Neural cell (in vitro differentiated cells): ENCODE results near the gene PGP. TPM values are rescaled to one million over a fixed set of nuclear protein-coding genes. Genes with fewer than 3 reads are reported as not detected.

ENCODE experiments used
- H2AFZ ChIP-seq: fragments of 200-600, 300-800 bp; sonication (generic), shearing (Covaris generic); 2 replicates; pipeline ENCODE4 v1.6.0; 2014; ENCODE audit warnings: low read depth, mild to moderate bottlenecking, antibody characterized with exemption, low read length, moderate library complexity
- H3F3A ChIP-seq: fragments of 200-600 bp; shearing (Covaris generic); 2 replicates; pipeline ENCODE4 v1.6.1; 2016; ENCODE audit warnings: mild to moderate bottlenecking, moderate library complexity, mixed read lengths, antibody characterized with exemption, low read length; ENCODE audit not compliant: insufficient read depth, poor library complexity, severe bottlenecking
- H3K27ac ChIP-seq: fragments of 200-600, 300-800 bp; sonication (generic), shearing (Covaris generic); 2 replicates; pipeline ENCODE4 v1.5.1; 2014; ENCODE audit warnings: mild to moderate bottlenecking, low read length, moderate library complexity
- H3K27me3 ChIP-seq: fragments of 300-800, 200-600 bp; sonication (generic), shearing (Covaris generic); 2 replicates; pipeline ENCODE4 v1.6.0; 2014; ENCODE audit warnings: mild to moderate bottlenecking, low read depth, low read length, moderate library complexity; ENCODE audit not compliant: insufficient read depth
- H3K36me3 ChIP-seq: fragments of 300-800, 200-600 bp; sonication (generic), shearing (Covaris generic); 2 replicates; pipeline ENCODE4 v1.5.1; 2014; ENCODE audit warnings: mild to moderate bottlenecking, antibody characterized with exemption, low read length, moderate library complexity; ENCODE audit not compliant: insufficient read depth
- H3K4me2 ChIP-seq: fragments of 300-800, 200-600 bp; sonication (generic), shearing (Covaris generic); 2 replicates; pipeline ENCODE4 v1.6.0; 2014; ENCODE audit warnings: mild to moderate bottlenecking, low read length
- H3K4me3 ChIP-seq: fragments of 300-800, 200-600 bp; sonication (generic), shearing (Covaris generic); 2 replicates; pipeline ENCODE4 v1.5.1; 2014; ENCODE audit warnings: mild to moderate bottlenecking, low read length, moderate library complexity
- H3K79me2 ChIP-seq: fragments of 200-600 bp; shearing (Covaris generic); replicated peaks from 2 replicates; pipeline ENCODE4 v1.6.0; 2014; ENCODE audit warnings: mild to moderate bottlenecking, low read length, moderate library complexity; ENCODE audit not compliant: insufficient read depth
- H3K9ac ChIP-seq: fragments of 300-800, 200-600 bp; sonication (generic), shearing (Covaris generic); 2 replicates; pipeline ENCODE4 v1.6.1; 2016; ENCODE audit warnings: mild to moderate bottlenecking, low read length, mixed read lengths
- H3K9me2 ChIP-seq: fragments of 200-600 bp; shearing (Covaris generic); 2 replicates; pipeline ENCODE4 v1.6.1; 2016; ENCODE audit warnings: mild to moderate bottlenecking, low read length, mixed read lengths; ENCODE audit not compliant: insufficient read depth
- H3K9me3 ChIP-seq: fragments of 200-600, 300-800 bp; sonication (generic), shearing (Covaris generic); 2 replicates; pipeline ENCODE4 v1.6.1; 2016; ENCODE audit warnings: mild to moderate bottlenecking, mixed run types, low read length, moderate library complexity, mixed read lengths
- H4K20me1 ChIP-seq: fragments of 200-600 bp; shearing (Covaris generic); 2 replicates; pipeline ENCODE4 v1.6.1; 2016; ENCODE audit warnings: mild to moderate bottlenecking, mixed run types; ENCODE audit not compliant: insufficient read depth
- EP300 ChIP-seq: fragments of 450-650 bp; conservative IDR thresholded peaks from 2 replicates; pipeline ENCODE4 v1.6.1; 2014; ENCODE audit warnings: antibody characterized with exemption, mild to moderate bottlenecking, moderate library complexity; ENCODE audit not compliant: poor library complexity, severe bottlenecking
- MXI1 ChIP-seq: fragments of 450-650 bp; conservative IDR thresholded peaks from 2 replicates; pipeline ENCODE4 v1.6.1; 2014; ENCODE audit warnings: antibody characterized with exemption, mild to moderate bottlenecking; ENCODE audit not compliant: poor library complexity, severe bottlenecking
- RAD21 ChIP-seq: fragments of 450-650 bp; conservative IDR thresholded peaks from 2 replicates; pipeline ENCODE4 v1.6.1; 2014; ENCODE audit warnings: antibody characterized with exemption, mild to moderate bottlenecking, moderate library complexity
- SMC3 ChIP-seq: fragments of 450-650 bp; conservative IDR thresholded peaks from 2 replicates; pipeline ENCODE4 v1.6.1; 2014; ENCODE audit warnings: antibody characterized with exemption, mild to moderate bottlenecking, moderate library complexity; ENCODE audit not compliant: poor library complexity
- TAF1 ChIP-seq: IDR thresholded peaks from 2 replicates; pipeline ENCODE4 v1.6.1; 2012; ENCODE audit warnings: low read depth
- polyA plus RNA-seq: library from polyadenylated mRNA; depleted of rRNA; stranded (reverse); fragments of >200 nt; gene quantifications from 2 replicates; pipeline ENCODE4 v1.2.3, GENCODE V29; 2014
- TF ChIP-seq, protein P1 (sequence below): IDR thresholded peaks from 2 replicates; pipeline ENCODE4 v1.6.1; 2012; ENCODE audit warnings: borderline replicate concordance
- TF ChIP-seq, protein P2 (sequence below): fragments of 450-650 bp; IDR thresholded peaks from 2 replicates; pipeline ENCODE4 v1.5.1; 2014; ENCODE audit warnings: antibody characterized with exemption, mild to moderate bottlenecking, moderate library complexity; ENCODE audit not compliant: poor library complexity, severe bottlenecking

The PGP gene
- polyA plus RNA-seq, 1 donor from 2014 or later, result 44.1 TPM

DNA sequence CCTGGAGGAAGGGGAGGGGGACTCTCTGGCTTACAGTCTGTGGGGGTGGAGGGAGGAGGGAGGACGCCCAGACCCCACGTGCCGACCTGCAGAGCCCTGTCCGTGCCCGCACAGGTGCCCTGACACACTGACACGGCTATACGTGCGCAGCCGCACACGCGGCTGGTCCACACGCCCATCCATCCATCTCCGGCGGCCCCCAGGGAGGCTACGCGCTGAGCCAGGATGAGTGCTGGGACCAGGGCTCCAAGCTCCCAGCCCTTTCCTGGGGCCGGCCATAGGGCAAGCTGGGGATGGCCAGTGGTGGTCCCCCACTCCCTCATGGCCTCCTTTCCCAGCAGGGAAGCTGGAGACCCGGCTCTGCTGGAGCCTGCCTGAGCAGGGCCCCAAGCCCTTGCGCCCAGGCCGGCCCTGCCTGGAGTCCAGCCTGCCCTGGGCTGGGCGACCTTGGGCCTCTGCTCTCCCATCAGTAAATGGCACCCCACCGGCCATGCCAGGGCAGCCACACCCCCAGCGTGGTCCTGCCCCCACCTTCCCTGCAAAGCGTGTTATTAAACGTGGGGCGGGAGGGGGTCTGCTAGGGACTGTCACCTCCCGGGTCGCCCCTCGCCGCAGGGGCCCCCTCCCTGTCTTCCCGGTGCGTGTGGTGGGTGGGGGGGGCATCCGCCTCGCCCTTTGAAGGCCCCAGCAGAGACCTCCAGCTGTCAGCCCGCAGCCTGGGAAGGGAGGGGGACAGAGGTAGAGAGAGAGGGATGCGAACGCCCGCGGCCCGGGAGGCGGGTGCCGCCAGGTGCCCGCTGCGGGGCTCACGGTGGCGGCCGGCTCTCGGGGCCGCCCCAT, 19.1 kb downstream of the PGP start:
- no peak overlapping the region for H2AFZ ChIP-seq
- H3K9me3 ChIP-seq, result no peaks in the 10 kb centered on the region
- no peaks in the 10 kb centered on the region for H4K20me1 ChIP-seq
- H3K4me3 ChIP-seq, result peak overlapping the region; percentile 76
- no peaks in the 10 kb centered on the region for H3F3A ChIP-seq
- H3K9ac ChIP-seq, result peak overlapping the region; percentile 73
- H3K4me2 ChIP-seq, result peak overlapping the region; percentile 80
- peaks cover 2% of the 10 kb centered on the region for H3K79me2 ChIP-seq
- no peaks in the 10 kb centered on the region for H3K9me2 ChIP-seq
- peak; percentile 47 for TF ChIP-seq MXI1
- TF ChIP-seq, protein P1, sequence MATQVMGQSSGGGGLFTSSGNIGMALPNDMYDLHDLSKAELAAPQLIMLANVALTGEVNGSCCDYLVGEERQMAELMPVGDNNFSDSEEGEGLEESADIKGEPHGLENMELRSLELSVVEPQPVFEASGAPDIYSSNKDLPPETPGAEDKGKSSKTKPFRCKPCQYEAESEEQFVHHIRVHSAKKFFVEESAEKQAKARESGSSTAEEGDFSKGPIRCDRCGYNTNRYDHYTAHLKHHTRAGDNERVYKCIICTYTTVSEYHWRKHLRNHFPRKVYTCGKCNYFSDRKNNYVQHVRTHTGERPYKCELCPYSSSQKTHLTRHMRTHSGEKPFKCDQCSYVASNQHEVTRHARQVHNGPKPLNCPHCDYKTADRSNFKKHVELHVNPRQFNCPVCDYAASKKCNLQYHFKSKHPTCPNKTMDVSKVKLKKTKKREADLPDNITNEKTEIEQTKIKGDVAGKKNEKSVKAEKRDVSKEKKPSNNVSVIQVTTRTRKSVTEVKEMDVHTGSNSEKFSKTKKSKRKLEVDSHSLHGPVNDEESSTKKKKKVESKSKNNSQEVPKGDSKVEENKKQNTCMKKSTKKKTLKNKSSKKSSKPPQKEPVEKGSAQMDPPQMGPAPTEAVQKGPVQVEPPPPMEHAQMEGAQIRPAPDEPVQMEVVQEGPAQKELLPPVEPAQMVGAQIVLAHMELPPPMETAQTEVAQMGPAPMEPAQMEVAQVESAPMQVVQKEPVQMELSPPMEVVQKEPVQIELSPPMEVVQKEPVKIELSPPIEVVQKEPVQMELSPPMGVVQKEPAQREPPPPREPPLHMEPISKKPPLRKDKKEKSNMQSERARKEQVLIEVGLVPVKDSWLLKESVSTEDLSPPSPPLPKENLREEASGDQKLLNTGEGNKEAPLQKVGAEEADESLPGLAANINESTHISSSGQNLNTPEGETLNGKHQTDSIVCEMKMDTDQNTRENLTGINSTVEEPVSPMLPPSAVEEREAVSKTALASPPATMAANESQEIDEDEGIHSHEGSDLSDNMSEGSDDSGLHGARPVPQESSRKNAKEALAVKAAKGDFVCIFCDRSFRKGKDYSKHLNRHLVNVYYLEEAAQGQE, result no peak
- no peak for TF ChIP-seq TAF1
- H3K27ac ChIP-seq, result no peak overlapping the region
- H3K36me3 ChIP-seq, result no peaks in the 10 kb centered on the region
- H3K27me3 ChIP-seq, result peaks cover 3% of the 10 kb centered on the region

DNA sequence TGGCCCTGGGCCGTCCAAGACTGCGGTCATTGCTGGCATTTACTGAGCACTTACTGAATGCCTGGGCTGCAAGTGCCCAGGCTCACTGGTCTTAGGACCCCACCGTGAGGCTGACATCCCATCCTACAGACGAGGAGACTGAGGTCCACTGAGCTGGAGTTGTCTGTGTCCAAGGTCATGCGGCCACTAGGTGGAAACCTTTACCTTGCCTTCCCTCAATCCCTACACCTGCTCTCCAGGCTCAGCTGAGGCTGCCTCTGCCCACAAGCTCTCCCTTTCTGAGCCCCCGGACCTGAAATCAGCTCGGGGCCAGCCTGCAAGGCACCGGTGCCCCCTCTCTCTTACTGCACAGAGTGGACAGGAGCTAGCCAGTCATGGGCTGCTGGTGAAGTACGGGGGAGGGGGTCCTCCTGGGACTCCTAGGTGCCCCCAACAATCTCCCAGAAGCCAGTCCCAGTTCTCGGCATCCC, 19.8 kb downstream of the PGP start:
- peak overlapping the region; percentile 73 for H3K9ac ChIP-seq
- H3K9me3 ChIP-seq, result no peaks in the 10 kb centered on the region
- H3K27ac ChIP-seq, result no peak overlapping the region
- H3K79me2 ChIP-seq, result peaks cover 2% of the 10 kb centered on the region
- H3K36me3 ChIP-seq, result no peaks in the 10 kb centered on the region
- H3K9me2 ChIP-seq, result no peaks in the 10 kb centered on the region
- H3K27me3 ChIP-seq, result peaks cover 3% of the 10 kb centered on the region
- H4K20me1 ChIP-seq, result no peaks in the 10 kb centered on the region
- H3K4me2 ChIP-seq, result peak overlapping the region; percentile 80
- no peaks in the 10 kb centered on the region for H3F3A ChIP-seq
- TF ChIP-seq, protein P2, sequence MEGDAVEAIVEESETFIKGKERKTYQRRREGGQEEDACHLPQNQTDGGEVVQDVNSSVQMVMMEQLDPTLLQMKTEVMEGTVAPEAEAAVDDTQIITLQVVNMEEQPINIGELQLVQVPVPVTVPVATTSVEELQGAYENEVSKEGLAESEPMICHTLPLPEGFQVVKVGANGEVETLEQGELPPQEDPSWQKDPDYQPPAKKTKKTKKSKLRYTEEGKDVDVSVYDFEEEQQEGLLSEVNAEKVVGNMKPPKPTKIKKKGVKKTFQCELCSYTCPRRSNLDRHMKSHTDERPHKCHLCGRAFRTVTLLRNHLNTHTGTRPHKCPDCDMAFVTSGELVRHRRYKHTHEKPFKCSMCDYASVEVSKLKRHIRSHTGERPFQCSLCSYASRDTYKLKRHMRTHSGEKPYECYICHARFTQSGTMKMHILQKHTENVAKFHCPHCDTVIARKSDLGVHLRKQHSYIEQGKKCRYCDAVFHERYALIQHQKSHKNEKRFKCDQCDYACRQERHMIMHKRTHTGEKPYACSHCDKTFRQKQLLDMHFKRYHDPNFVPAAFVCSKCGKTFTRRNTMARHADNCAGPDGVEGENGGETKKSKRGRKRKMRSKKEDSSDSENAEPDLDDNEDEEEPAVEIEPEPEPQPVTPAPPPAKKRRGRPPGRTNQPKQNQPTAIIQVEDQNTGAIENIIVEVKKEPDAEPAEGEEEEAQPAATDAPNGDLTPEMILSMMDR, result peak; percentile 71
- TF ChIP-seq RAD21 (peak; percentile 68), EP300 (no peak), SMC3 (peak; percentile 56)
- H3K4me3 ChIP-seq, result peak overlapping the region; percentile 76
- H2AFZ ChIP-seq, result no peak overlapping the region
